Left ventricle myocardium inferior (tissue), 1 donor: ENCODE measurements around the gene GDPD4. TPM values are rescaled to one million over a fixed set of nuclear protein-coding genes. Genes with fewer than 3 reads are reported as not detected.

Experiments
- DNase-seq: peaks from one replicate; pipeline ENCODE4 v3.0.0-alpha.2; 2020
- H3K27ac ChIP-seq: fragments of 200-600 bp; replicated peaks from 2 replicates; pipeline ENCODE4 v1.8.0; 2021
- H3K27me3 ChIP-seq: fragments of 200-600 bp; 2 replicates; pipeline ENCODE4 v1.8.0; 2021; ENCODE audit warnings: low read depth
- H3K36me3 ChIP-seq: fragments of 200-600 bp; 2 replicates; pipeline ENCODE4 v1.8.0; 2021
- H3K4me1 ChIP-seq: fragments of 200-600 bp; 2 replicates; pipeline ENCODE4 v1.8.0; 2021
- H3K4me3 ChIP-seq: fragments of 200-600 bp; 2 replicates; pipeline ENCODE4 v1.8.0; 2021; ENCODE audit warnings: mild to moderate bottlenecking, moderate library complexity
- H3K9me3 ChIP-seq: fragments of 200-600 bp; replicated peaks from 2 replicates; pipeline ENCODE4 v1.8.0; 2021
- CTCF ChIP-seq: fragments of 200-600 bp; IDR thresholded peaks from 2 replicates; pipeline ENCODE4 v1.8.0; 2021; ENCODE audit warnings: antibody characterized with exemption, mild to moderate bottlenecking, borderline replicate concordance
- intact Hi-C: fragments of 100-400 bp; cut with micrococcal nuclease; formaldehyde crosslinking; loops from one replicate; pipeline ENCODE4 v1.11.0; 2022
- total RNA-seq: library from RNA; stranded (reverse); fragmentation: NEBNext Ultra II Directional; extraction: Animal tissue kit (Norgen Biotek cat#: 25700); gene quantifications from one replicate; pipeline ENCODE4 v1.2.1, GENCODE V29; 2021
- donor health status: DM: no; HTN: yes; CAD: no; lungs with severe emphysema.

The GDPD4 gene
- total RNA-seq, 1 donor from 2014 or later: not detected

DNA sequence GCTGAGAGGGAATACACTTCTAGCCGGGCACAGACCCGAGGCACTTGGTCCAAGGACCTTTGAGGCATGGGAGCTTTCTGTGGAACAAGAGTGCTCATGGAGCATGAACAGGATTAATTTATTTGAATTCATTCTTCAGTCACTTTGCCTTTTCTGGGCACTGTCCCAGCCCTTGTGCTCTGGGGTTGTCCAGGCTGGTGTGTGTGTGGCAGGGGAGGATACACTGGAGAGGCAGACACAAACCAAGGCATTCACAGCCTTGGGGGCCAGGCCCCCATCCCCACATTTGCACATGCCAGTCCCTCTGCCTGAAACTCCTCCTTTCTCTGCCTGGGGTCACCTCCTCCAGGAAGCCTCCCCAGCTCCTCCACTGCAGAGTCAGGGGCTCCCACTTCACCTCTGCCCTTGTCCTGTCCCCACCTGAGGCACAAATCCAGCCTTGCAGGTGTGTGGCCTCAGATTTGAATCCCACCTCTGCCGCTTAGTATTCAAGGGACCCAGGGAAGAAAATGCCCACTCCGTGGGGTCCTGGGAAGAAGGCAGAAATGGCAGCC lies 118.0 kb downstream of the GDPD4 start:
- no peaks in the 10 kb centered on the region for H3K36me3 ChIP-seq
- H3K4me3 ChIP-seq: no peak overlapping the region
- no peaks in the 10 kb centered on the region for H3K27me3 ChIP-seq
- no peaks in the 10 kb centered on the region for H3K9me3 ChIP-seq
- peaks cover 4% of the 10 kb centered on the region for H3K4me1 ChIP-seq
- no peak overlapping the region for H3K27ac ChIP-seq
- intact Hi-C loops: no loop called here
- no peak for TF ChIP-seq CTCF
- DNase-seq: no peak

GRCh38 chr11:77182542-77183430 lies 118.7 kb downstream of the GDPD4 start:
- H3K27ac ChIP-seq: no peak overlapping the region
- peak; percentile 12 for DNase-seq
- intact Hi-C loops: no loop called here
- H3K4me1 ChIP-seq: peaks cover 4% of the 10 kb centered on the region
- H3K9me3 ChIP-seq: no peaks in the 10 kb centered on the region
- H3K27me3 ChIP-seq: no peaks in the 10 kb centered on the region
- H3K36me3 ChIP-seq: no peaks in the 10 kb centered on the region
- no peak overlapping the region for H3K4me3 ChIP-seq
- no peak for TF ChIP-seq CTCF

- Histone ChIP-seq H3K4me3 (no peak overlapping the region), H3K27me3 (no peaks in the 10 kb centered on the region), H3K4me1 (peaks cover 4% of the 10 kb centered on the region), H3K9me3 (no peaks in the 10 kb centered on the region), H3K36me3 (no peaks in the 10 kb centered on the region), H3K27ac (no peak overlapping the region)
- intact Hi-C loops: no loop called here
- DNase-seq: no peak
- no peak for TF ChIP-seq CTCF
Measured at GRCh38 chr11:77181799-77182541, 119.5 kb downstream of the GDPD4 start.

GRCh38 chr11:77181226-77181625 lies 120.3 kb downstream of the GDPD4 start:
- Histone ChIP-seq H3K9me3 (no peaks in the 10 kb centered on the region), H3K36me3 (no peaks in the 10 kb centered on the region), H3K27me3 (no peaks in the 10 kb centered on the region), H3K4me3 (no peak overlapping the region), H3K27ac (no peak overlapping the region), H3K4me1 (peaks cover 4% of the 10 kb centered on the region)
- DNase-seq: no peak
- no peak for TF ChIP-seq CTCF
- intact Hi-C loops: no loop called here

GRCh38 chr11:77180346-77180745 lies 121.1 kb downstream of the GDPD4 start:
- H3K4me1 ChIP-seq: peaks cover 4% of the 10 kb centered on the region
- H3K27ac ChIP-seq: no peak overlapping the region
- no peaks in the 10 kb centered on the region for H3K36me3 ChIP-seq
- H3K27me3 ChIP-seq: no peaks in the 10 kb centered on the region
- no peak overlapping the region for H3K4me3 ChIP-seq
- no peak for TF ChIP-seq CTCF
- intact Hi-C loops: no loop called here
- no peak for DNase-seq
- H3K9me3 ChIP-seq: no peaks in the 10 kb centered on the region
